ENCODE measurements around the gene TYMP.

TYMP gene, protein sequence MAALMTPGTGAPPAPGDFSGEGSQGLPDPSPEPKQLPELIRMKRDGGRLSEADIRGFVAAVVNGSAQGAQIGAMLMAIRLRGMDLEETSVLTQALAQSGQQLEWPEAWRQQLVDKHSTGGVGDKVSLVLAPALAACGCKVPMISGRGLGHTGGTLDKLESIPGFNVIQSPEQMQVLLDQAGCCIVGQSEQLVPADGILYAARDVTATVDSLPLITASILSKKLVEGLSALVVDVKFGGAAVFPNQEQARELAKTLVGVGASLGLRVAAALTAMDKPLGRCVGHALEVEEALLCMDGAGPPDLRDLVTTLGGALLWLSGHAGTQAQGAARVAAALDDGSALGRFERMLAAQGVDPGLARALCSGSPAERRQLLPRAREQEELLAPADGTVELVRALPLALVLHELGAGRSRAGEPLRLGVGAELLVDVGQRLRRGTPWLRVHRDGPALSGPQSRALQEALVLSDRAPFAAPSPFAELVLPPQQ
- total RNA-seq: 11.2 to 80.5 reads per million in 2 experiments

DNA sequence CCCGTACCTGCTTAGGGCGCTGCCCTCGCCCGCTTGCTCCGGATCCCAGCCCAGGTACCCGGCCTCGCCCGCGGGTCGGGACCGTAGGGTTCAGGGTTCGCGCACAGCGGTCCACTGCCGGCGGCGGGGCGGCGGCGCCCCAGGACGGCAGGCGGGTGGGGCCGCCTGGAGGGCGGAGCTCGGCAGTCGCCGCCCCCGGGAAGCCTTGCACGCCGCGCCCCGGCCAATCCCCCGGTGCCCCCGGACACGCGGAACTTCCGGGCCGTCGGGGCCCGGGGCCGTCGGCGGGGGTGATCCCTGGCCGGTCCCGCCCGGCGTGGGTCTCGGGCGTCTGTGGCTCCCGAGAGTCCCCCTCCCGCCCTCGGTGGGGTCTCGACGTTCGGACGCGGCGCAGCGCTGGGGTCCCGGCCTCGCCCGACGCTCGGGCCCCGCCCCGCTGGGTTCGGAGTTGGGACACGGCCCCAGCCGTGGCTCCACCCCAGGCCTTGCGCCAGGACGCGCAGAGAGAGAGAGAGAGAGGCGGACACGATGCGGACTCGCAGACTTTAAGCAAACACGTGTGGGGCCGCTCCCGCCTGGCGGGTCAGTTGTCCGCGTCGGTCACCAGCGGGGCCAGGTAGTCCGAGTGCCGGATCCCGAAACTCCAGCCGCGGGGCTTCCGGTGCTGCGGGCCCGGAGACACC is at the start of gene TYMP:
TYMP (minus strand) TSS at position 116 of the 683 bp plus-strand sequence. CDS start 303 bp downstream, outside the sequence.
- DNase-seq (ENCODE audit: low read depth): no peak

DNA sequence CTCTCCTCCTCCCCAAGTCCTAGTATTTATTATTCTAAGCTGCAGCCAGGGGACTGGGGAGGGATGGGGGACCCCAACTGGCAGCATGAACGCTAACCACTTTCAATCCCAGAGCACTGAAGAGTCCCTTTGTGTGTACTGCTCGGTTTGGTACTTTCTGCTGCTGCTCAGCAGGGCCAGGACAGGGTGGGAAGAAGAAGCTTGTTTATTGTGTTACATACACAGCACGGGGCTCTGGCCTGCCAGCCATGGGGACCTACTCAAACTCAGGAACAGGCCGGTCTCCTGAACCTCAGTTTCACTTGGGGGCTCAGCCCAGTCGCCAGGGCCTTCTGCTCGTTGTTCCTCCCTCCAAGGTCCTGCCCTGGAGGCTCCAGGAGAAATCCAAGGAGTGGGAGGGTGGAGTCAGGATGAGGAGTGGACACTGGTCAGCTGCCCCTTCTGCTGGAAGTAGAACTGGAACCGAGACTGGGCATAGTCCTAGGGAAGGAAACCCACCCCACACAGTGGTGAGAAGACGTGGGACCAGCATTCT is 49.0 kb upstream of the TYMP start:
- no peak for DNase-seq (ENCODE audit: low read depth)

DNA sequence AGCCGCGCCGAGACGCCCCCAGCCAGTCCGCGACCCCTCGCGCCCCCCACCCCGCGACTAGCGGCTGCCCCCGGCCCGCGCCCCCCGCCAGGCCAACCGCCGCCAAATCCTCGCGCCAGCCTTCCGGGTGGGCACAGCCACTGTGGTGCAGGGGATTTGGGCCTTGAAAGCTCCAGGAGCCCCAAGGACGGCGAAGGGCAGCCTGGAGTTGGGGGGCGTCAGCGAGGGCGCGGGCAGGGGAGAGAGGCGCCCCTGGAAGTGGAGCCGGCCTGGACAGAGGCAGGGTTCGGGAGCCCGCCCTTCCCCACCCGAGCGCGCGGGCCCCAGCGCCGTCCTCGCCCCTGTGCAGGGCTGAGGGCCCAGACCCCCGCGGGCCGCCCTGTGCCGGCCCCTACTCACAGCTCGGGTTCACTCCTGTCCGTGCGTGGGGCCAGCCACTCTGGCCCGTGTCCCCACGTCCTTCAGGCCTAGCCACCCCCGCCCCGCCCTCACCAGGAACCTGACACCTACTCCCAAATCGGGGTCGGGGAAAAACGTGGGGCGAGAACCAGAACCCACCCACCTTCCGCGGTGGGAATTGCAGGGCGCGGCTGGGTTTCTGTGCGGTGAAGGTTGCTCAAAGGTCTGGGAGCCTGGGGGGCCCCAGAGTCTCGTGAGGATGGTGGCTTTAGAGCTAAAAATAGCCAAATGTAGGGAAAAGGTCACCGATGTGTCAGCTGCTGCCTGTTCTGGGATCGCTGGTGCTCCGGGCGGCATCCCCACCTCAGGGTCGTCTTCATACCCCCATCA is 48.4 kb upstream of the TYMP start, which contains the start of gene CPT1B:
CPT1B (minus strand) TSS at position 441 of the 789 bp plus-strand sequence. CDS start 512 bp downstream, outside the sequence.
- no peak for DNase-seq (ENCODE audit: low read depth)

DNA sequence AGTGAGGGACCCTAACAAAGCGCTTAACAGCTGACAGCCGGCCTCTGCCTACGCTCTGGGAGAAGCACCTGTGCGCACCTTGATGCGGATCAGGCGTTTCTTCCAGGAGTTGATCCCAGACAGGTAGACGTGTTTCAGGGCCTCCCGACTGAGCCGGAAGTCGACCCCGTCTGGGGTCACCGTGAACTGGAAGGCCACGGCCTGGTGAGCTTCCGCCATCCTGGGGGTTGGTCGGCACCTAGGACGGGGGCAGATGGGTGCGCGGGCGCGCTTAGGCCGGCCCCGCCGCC is 47.8 kb upstream of the TYMP start:
- no peak for DNase-seq (ENCODE audit: low read depth)

DNA sequence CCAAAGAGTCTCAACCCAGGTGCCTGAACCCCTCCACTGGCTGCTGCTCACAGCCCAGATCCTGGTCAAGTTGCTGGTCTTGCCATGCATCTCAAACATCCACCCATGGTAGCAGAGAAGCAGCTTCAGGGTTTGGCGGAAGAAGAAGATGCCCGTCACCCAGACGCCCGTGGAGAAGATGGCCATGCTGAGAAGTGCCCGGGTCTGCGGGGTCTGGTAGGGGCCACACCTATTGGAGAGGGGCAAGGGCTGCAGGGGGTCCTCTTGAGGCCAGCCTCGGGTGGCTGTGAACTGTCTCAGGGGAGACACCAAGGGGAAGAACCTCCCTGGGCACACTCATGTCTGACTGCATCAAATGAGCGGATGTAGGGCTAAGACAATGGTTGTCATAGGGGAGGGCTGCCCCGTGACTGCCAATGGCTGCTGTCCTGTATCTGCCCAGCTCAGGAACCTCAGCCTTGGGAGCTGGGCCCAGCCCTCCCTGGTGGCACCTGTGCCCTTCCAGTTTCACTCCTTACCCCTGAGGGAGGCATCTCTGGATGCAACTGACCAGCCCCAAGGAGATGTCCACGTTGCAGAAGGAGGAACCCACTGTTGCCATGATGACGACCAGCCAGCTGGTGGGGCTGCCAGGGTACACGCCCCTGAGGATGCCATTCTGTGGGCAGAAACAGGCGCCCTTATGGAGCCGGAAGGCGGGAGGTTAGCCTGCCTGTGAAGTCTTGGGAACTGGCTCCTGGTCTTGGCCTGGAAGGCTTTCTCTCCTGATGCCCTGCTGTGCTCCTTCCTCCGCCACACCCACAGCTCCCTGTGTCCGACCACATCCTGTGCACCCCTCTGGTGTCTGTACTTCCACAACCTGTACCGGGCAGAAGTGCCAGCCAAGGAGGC is 47.2 kb upstream of the TYMP start:
- DNase-seq (ENCODE audit: low read depth): no peak

DNA sequence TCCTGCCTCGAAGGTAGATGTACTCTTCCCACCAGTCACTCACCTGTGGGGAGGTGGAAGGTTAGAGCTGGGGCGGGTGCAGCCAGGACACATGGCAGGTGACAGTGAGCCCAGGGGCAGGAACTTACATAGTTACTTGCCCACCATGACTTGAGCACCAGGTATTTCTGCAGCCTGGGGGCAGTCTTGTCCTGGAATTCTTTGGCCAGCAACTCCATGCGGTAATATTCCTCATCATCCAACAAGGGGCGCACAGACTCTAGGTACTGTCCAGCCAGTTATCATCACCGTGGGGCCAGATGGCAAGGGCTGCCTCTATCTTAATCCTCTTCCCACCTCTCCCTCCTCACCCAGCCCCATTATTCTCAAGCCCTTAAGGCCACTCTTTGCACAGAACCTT is 46.3 kb upstream of the TYMP start:
- no peak for DNase-seq (ENCODE audit: low read depth)

DNA sequence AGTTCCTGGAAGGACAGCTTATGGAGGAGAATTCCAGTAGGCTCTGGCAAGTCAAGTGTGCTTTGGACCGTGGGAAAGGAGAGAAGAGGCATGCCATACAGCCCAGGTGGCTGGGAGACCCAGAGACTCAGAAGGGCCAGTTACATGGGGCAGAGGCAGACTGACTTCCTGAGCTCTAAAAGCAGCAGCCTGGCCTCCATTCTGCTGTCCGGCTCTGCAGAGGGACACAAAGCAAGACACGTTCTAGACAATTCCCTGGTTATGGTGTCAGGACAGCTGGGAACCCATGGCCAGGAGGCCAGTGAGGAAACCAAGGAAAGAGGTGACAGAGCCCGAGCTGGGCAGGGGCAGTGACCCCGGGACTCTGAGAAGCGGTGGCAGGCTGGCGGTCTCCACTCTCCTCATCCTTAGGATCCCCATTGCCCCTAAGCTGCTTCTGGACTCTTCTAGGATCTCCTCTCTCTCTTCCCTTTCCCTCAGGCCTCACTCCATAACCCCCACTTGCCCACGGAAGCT is 45.7 kb upstream of the TYMP start:
- DNase-seq (ENCODE audit: low read depth): no peak

DNA sequence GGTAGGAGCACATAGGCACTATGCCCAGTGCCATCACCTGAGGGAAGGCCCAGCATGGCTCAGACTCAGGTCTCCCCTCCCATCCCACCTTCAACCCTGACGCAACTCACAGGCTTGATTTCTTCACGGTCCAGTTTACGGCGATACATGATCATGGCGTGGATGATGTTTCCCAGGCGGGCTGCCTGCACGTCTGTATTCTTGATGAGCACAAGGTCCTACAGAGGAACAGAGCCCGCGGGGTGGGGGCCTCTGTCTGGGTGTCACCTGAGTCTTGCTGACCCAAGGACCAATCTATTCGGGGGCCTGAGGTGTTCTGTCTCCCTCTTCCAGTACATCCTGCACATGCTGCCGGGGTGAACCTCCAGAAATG is 44.6 kb upstream of the TYMP start:
- no peak for DNase-seq (ENCODE audit: low read depth)

DNA sequence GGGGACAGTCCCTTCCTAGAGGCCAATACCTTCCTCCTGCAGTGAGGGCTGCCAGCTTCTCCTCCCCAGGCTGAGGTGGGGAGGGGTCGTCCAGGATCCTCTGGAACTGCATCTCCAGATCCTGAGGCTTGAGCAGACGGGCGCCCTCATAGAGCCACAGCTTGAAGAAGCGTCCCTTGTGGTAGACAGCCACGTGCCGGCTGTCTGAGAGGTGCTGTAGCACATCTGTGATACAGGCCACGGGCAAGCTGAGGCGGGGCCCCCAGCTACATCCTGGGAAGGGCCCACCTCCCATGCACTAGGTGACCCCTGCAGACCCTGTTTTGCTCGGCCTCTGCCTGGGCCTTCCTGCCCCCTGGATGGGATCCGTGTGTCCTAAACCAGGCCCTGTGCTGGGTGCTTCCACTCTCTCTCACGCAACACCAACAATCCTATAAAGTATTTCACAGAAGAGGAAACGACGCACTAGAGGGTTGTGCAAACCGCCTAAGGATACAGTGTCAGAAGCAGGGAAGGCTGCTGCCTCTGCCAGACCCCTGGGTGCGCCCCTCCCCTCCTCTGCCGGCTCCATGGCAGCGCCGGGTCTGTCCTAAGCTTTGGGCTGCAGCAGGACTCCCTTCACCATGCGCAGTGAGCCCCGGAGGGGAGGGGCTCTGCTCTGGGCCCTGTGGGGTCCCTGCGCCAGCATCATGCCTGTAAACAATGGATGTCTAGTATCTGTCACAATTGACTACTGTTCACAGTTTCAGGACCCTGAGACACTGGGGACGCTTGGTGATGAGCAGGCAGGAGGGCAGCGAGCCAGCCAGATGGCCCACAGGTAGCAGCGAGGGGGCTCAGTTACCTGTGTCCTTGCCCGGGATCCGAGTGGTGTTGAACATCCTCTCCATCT is 43.9 kb upstream of the TYMP start:
- no peak for DNase-seq (ENCODE audit: low read depth)

DNA sequence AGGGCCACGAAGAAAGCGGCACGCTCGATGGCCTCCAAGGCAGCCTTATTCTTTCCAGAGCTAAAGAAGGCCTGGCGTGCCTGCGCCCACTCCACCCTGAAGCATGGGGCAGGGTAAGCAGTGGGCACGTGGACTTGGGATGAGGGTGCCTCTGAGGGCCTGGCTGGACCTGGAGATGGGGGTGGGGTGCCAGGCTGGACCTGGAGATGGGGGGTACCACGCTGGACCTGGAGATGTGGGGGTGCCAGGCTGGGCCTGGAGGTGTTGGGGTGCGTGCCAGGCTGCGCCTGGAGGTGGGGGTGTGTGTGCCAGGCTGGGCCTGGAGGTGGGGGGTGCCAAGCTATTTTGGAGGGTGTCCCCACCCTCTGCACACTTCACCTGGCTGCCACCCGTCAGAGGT is 43.2 kb upstream of the TYMP start:
- no peak for DNase-seq (ENCODE audit: low read depth)

DNA sequence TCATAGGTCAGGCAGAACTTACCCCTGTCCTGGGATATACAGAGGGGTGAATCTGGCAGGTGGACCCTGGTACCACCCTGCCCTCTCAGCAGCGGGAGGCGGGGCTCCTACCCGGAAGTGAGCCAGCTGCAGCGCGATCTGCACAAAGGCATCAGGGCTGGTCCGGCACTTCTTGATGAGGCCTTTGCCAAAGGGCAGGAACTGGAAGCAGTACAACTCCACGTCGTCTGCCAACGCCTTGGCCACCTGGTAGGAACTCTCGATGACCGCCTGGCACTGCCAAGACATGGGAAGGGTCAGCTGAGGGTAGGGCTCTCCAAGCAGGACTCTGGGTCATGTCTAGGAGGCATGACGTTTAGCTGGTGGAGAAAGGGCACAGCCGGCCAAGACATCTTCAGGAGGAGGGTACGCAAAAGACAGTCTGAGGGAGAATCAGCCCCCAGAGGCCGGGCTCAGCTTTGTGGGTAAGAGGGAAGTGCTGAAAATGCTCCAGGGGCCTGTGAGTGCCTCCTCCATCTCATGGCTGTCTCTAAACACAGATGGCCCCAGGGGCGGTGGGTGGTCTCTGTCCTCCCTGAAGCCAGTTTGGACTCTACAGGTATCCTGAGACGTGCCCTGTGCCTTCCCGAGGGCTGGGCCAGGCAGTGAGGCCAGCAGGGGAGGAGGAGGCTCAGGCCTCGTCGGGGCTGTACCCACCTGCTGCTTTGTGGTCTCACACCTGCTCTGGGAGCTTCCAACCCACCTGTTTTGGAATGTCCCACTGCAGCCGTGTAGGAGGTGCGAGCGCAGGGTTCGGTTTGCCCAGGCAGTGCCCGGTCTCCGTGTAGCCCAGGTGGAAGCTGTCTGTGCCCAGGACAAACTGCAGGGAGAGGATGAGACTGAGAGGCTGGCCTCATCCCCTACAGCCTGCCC is 41.7 kb upstream of the TYMP start:
- DNase-seq (ENCODE audit: low read depth): no peak

DNA sequence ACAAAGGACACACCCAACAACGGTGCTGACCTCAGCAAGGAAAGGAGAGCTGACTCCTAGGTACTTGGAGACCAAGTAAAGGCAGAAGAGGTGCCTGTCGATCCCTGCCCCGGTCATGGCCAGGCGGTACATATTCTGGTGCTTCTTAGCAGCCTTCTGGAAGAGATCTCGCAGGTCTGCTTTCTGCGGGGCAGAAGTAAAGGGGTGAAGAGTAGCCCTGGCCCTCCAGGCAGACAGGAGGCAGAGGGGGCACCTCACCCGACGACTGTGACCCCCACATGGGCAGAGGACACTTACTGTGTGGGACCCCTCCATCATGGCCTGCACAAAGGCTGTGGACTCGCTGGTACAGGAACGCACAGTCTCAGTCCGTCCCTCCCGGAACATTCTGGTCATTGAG is 41.0 kb upstream of the TYMP start:
- DNase-seq (ENCODE audit: low read depth): no peak

DNA sequence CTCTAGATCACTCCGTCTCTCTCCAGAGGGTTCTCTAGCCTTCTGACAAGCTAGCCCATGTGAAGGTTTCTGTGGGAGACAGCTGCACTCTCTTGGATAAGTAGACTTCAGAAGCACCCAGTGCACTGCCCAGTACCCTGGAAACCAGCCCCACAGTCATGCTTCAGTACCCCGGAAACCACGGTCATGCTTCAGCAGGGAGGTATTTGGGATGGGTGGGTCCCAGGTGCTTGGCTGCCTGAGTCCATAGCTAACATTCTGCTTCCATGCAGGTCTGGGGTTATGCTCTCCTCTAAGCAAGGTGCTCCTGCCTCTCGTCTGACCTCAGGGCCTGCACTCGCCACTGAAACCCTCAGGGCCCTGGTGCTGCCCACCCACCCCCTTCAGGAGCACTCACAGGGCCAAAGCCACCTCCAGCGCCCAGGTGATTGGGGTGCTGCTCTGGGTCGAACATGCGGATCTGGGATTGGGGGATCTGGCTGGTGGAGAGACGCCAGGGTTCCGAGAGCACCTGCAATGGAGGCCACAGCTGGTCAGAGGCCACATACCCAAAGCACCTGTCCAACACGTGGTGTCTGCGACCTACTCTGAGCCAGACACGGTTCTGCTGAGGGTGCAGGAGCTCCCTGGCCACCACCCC is 40.2 kb upstream of the TYMP start:
- DNase-seq (ENCODE audit: low read depth): no peak

DNA sequence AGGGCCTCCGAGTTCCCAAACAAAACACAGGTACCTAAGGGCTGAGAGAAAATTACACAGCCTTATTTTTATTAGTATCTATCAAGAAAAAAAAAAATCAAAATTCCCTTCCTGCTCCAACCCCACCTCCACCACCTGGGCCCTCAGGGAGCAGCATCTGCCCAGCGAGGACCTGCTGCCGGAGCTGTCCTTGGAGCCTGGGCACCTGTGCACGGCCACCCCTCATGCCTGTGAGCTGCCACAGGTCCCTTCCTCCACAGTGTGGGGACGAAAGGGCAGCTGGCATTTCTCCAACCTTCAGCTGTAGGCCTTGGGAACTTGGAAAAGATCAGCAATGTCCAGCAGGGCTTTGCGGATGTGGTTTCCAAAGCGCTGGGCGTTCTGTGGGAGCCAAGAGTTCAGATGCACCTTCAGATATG is 39.2 kb upstream of the TYMP start:
- no peak for DNase-seq (ENCODE audit: low read depth)

DNA sequence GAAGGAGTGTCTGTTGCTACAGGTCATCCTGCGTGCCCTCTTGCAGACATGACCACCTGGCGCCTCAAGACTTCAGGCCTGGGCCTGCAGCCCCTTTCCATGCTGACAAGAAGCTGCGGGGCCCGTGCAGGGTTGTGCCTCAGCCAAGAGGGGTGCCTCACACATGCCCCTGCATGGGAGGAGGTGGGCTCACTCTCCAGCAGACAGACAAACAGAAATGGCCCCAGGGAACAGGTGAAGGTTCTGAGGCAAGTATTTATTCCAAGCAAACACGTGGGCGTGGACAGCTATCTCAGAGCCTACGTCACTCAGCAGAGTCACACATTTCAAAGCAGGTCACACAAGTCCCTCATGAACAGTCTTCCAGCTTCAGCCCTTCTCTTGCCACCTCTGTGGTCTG is 38.8 kb upstream of the TYMP start:
- no peak for DNase-seq (ENCODE audit: low read depth)

DNA sequence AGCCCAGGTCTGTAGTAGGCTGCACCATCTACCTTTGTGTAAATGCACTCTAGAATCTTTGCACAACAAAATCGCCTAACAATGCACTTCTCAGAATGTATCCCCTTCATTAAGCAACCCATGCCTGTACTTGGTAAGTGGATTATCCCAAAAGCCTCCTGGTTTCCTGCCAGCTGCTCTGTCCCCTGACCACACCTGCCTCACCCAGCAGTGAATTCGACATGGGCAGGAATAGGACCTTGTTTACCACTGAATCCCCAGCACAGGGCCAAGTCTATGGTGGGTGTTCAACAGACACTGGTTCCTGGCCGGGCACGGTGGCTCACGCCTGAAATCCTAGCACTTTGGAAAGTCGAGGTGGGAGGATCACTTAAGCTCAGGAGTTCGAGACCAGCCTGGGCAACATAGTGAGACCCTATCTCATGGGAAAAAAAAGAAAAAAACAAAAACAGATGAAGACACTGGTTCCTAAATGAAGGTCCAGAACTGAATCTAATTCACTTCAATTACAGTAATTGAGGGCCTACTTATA is 38.0 kb upstream of the TYMP start:
- DNase-seq (ENCODE audit: low read depth): no peak

DNA sequence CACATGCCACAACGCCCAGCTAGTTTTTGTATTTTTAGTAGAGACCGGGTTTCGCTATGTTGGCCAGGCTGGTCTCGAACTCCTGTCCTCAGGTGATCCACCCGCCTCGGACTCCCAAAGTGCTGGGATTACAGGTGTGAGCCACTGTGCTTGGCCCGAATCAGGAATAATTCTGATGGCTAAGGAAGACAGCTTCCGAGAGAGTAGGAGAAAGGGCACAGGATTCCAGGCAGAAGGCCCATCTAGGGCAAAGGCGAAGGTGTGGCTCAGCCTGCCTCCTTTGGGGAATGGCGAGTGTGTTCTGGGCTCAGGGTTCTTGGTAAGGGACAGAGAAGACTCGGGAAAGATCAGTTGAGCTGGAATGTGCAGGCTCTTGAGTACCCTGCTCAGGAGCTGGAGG is 34.5 kb upstream of the TYMP start:
- DNase-seq (ENCODE audit: low read depth): no peak

Data from T follicular helper cell (primary cell).